Activated T-helper 1 cell treated with Interleukin-2 at 50 U/mL for 16 hours (primary cell): ENCODE measurements around the gene LRRC74B.
"Not testable (repeated sequence)": the region's sequence is repeated elsewhere in the genome, so short reads cannot be mapped to it uniquely, and the experiment has no call there.

Experiments used
- DNase-seq: peaks from one replicate; pipeline ENCODE4 v3.0.0-alpha.2; 2020; ENCODE audit warnings: low read depth

Gene LRRC74B

GRCh38 chr22:21077884-21078508 lies 32.2 kb downstream of the LRRC74B start:
- DNase-seq = no peak

- no peak for DNase-seq
Observed at GRCh38 chr22:21078916-21079315, 33.2 kb downstream of the LRRC74B start.

GRCh38 chr22:21079493-21079892 lies 33.7 kb downstream of the LRRC74B start:
- DNase-seq = no peak

GRCh38 chr22:21080435-21081137 lies 34.8 kb downstream of the LRRC74B start:
- no peak for DNase-seq

- DNase-seq = no peak
Observed at GRCh38 chr22:21082248-21082647, 36.5 kb downstream of the LRRC74B start.

GRCh38 chr22:21087119-21087518 lies 41.4 kb downstream of the LRRC74B start:
- DNase-seq = no peak

GRCh38 chr22:21087926-21088325 lies 42.2 kb downstream of the LRRC74B start:
- DNase-seq = not testable (repeated sequence)

- not testable (repeated sequence) for DNase-seq
Observed at GRCh38 chr22:21091220-21091619, 45.5 kb downstream of the LRRC74B start.

GRCh38 chr22:21092797-21093554 lies 47.2 kb downstream of the LRRC74B start:
- DNase-seq = no peak

GRCh38 chr22:21093555-21094137 lies 47.9 kb downstream of the LRRC74B start:
- not testable (repeated sequence) for DNase-seq

- no peak for DNase-seq
Observed at GRCh38 chr22:21094911-21095772, 49.4 kb downstream of the LRRC74B start.

GRCh38 chr22:21095773-21096107 lies 50.0 kb downstream of the LRRC74B start:
- no peak for DNase-seq

GRCh38 chr22:21096878-21097277 lies 51.1 kb downstream of the LRRC74B start:
- DNase-seq = not testable (repeated sequence)

- no peak for DNase-seq
Observed at GRCh38 chr22:21098099-21098671, 52.4 kb downstream of the LRRC74B start.

GRCh38 chr22:21099578-21099977 lies 53.8 kb downstream of the LRRC74B start:
- no peak for DNase-seq

GRCh38 chr22:21100149-21101032 lies 54.6 kb downstream of the LRRC74B start:
- DNase-seq = no peak

- DNase-seq = no peak
Observed at GRCh38 chr22:21101877-21102638, 56.3 kb downstream of the LRRC74B start.

GRCh38 chr22:21102659-21103267 lies 57.0 kb downstream of the LRRC74B start:
- peak; percentile 51 for DNase-seq

GRCh38 chr22:21103633-21104032 lies 57.9 kb downstream of the LRRC74B start:
- DNase-seq = no peak
